HEK293 (cell line): ENCODE measurements around the gene KRT80.

Experiments
- BCL11B ChIP-seq: fragments of 450-650 bp; formaldehyde crosslinking; IDR thresholded peaks from 2 replicates; pipeline ENCODE4 v1.5.1; 2016; ENCODE audit warnings: low read depth, missing biosample characterization, missing genetic modification characterization
- CTCF ChIP-seq: fragments of 450-650 bp; formaldehyde crosslinking; IDR thresholded peaks from 2 replicates; pipeline ENCODE4 v1.5.1; 2016; ENCODE audit warnings: missing biosample characterization, missing genetic modification characterization
- GLIS1 ChIP-seq: fragments of 450-650 bp; formaldehyde crosslinking; IDR thresholded peaks from 2 replicates; pipeline ENCODE4 v1.5.1; 2016; ENCODE audit warnings: missing biosample characterization, missing genetic modification characterization
- HOXA7 ChIP-seq: sonication (generic); formaldehyde crosslinking; IDR thresholded peaks from 2 replicates; pipeline ENCODE4 v1.8.1; 2022; ENCODE audit warnings: missing genetic modification reagents, borderline replicate concordance
- KLF9 ChIP-seq: fragments of 450-650 bp; formaldehyde crosslinking; IDR thresholded peaks from 2 replicates; pipeline ENCODE4 v1.5.1; 2016; ENCODE audit warnings: missing biosample characterization, missing genetic modification characterization, low read depth
- ZBTB20 ChIP-seq: fragments of 450-650 bp; formaldehyde crosslinking; IDR thresholded peaks from 2 replicates; pipeline ENCODE4 v1.5.1; 2016; ENCODE audit warnings: missing biosample characterization, missing genetic modification characterization
- ZBTB8A ChIP-seq: fragments of 450-650 bp; formaldehyde crosslinking; IDR thresholded peaks from 2 replicates; pipeline ENCODE4 v1.5.1; 2016; ENCODE audit warnings: missing biosample characterization, missing genetic modification characterization
- ZNF274 ChIP-seq, 2 experiments: fragments of 200-500 bp in 1 of 2; fragments of 450-650 bp in 1 of 2; sonication (Bioruptor generic) in 1 of 2; formaldehyde crosslinking in 1 of 2; IDR thresholded peaks; 2 replicates each; pipeline versions ENCODE4 v1.5.1 to v1.6.1; 2014 to 2016; ENCODE audit warnings: borderline replicate concordance in 1 of 2, inconsistent platforms in 1 of 2, low read length in 1 of 2, missing biosample characterization in 1 of 2, missing genetic modification characterization in 1 of 2
- ZNF473 ChIP-seq: fragments of 450-650 bp; formaldehyde crosslinking; IDR thresholded peaks from 2 replicates; pipeline ENCODE4 v1.5.1; 2017; ENCODE audit warnings: missing biosample characterization, missing genetic modification characterization
- ZNF510 ChIP-seq: fragments of 450-650 bp; formaldehyde crosslinking; IDR thresholded peaks from 2 replicates; pipeline ENCODE4 v1.5.1; 2018; ENCODE audit warnings: mild to moderate bottlenecking, missing genetic modification characterization, missing biosample characterization; ENCODE audit not compliant: insufficient replicate concordance
- ZNF707 ChIP-seq: fragments of 450-650 bp; formaldehyde crosslinking; IDR thresholded peaks from 2 replicates; pipeline ENCODE4 v1.5.1; 2016; ENCODE audit warnings: missing biosample characterization, missing genetic modification characterization
- ZNF792 ChIP-seq: fragments of 450-650 bp; formaldehyde crosslinking; IDR thresholded peaks from 2 replicates; pipeline ENCODE4 v1.5.1; 2016; ENCODE audit warnings: missing biosample characterization, missing genetic modification characterization
- ZNF837 ChIP-seq: fragments of 450-650 bp; formaldehyde crosslinking; IDR thresholded peaks from 2 replicates; pipeline ENCODE4 v1.5.1; 2016; ENCODE audit warnings: missing biosample characterization, missing genetic modification characterization

- TF ChIP-seq ZBTB20: no peak
- TF ChIP-seq ZNF510: no peak
- TF ChIP-seq CTCF: no peak
- no peak for TF ChIP-seq ZNF274 (IDR thresholded peaks at IDR 0.05; ENCODE audit: low read length)
- TF ChIP-seq ZNF274 (tag by site-specific recombination; IDR thresholded peaks at IDR 0.05; ENCODE audit: borderline replicate concordance): no peak
- no peak for TF ChIP-seq HOXA7 (CRISPR knock-in tag)
- TF ChIP-seq ZNF707 (tag by site-specific recombination): no peak
- TF ChIP-seq BCL11B (tag by site-specific recombination): no peak
- no peak for TF ChIP-seq GLIS1 (tag by site-specific recombination)
- TF ChIP-seq ZNF792: no peak
- no peak for TF ChIP-seq ZNF473 (tag by site-specific recombination)
- no peak for TF ChIP-seq ZBTB8A (tag by site-specific recombination)
- no peak for TF ChIP-seq KLF9 (tag by site-specific recombination)
- TF ChIP-seq ZNF837 (tag by site-specific recombination): no peak
Observed at GRCh38 chr12:52206304-52207040, 14.7 kb upstream of the KRT80 start.
